ENCODE measurements around the gene RDH5.

The RDH5 gene

DNA sequence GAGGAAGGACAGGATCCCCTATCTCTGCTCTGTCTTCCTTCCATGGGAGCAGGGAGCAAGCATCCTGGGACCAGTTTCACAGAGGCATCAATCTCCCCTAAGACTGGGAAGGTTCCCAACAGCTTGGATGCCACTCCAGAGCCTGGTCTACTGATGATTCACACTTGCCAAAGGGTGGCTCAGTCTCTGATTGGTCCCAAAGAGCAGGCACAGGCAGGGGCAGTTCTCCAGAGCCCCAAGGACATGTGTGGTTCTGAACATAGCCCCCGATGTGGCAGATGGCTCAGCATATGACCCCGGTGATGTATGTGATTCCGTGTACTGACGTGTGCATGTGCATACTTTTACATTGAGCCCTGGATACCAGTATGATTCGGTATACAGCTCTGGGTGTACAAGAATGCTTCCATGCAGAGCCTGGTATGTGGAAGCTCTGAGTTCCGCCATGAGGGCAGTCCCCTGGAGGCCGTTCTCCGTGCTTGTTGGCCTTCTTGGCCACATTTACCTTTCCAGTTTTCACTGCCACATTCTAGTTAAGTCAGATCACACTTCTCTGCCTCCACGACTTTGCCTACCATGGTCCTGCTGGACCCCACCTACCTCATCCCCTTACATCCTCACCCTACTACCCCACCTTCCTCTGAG lies 33.7 kb upstream of the RDH5 start:
- peaks cover 40% of the 10 kb centered on the region for H3K36me3 ChIP-seq (ENCODE audit: insufficient read depth, low read length)
- H3K27ac ChIP-seq (ENCODE audit: low read depth, low read length): no peak overlapping the region
- no peak overlapping the region for H3K9ac ChIP-seq (ENCODE audit: low read length)
- H3K27me3 ChIP-seq (ENCODE audit: control insufficient read depth in 1 of 2, insufficient read depth in 2 of 2, low read length in 2 of 2): no peaks in the 10 kb centered on the region
- H3K4me3 ChIP-seq (ENCODE audit: low read depth in 1 of 2, low read length in 2 of 2): no peak overlapping the region
- H3K9me3 ChIP-seq (ENCODE audit: low read length): no peaks in the 10 kb centered on the region
- peaks cover 5% of the 10 kb centered on the region for H3K4me1 ChIP-seq (ENCODE audit: insufficient read depth, low read length)

- no peak overlapping the region for H3K4me3 ChIP-seq (ENCODE audit: low read depth in 1 of 2, low read length in 2 of 2)
- H3K4me1 ChIP-seq (ENCODE audit: insufficient read depth, low read length): no peaks in the 10 kb centered on the region
- no peaks in the 10 kb centered on the region for H3K27me3 ChIP-seq (ENCODE audit: control insufficient read depth in 1 of 2, insufficient read depth in 2 of 2, low read length in 2 of 2)
- H3K36me3 ChIP-seq (ENCODE audit: insufficient read depth, low read length): peaks cover 41% of the 10 kb centered on the region
- H3K9ac ChIP-seq (ENCODE audit: low read length): no peak overlapping the region
- H3K9me3 ChIP-seq (ENCODE audit: low read length): no peaks in the 10 kb centered on the region
- H3K27ac ChIP-seq (ENCODE audit: low read depth, low read length): no peak overlapping the region
Measured at GRCh38 chr12:55687746-55688145, 32.4 kb upstream of the RDH5 start.

GRCh38 chr12:55688716-55689655 lies 31.2 kb upstream of the RDH5 start:
- no peaks in the 10 kb centered on the region for H3K27me3 ChIP-seq (ENCODE audit: control insufficient read depth in 1 of 2, insufficient read depth in 2 of 2, low read length in 2 of 2)
- no peak overlapping the region for H3K27ac ChIP-seq (ENCODE audit: low read depth, low read length)
- no peaks in the 10 kb centered on the region for H3K4me1 ChIP-seq (ENCODE audit: insufficient read depth, low read length)
- H3K9ac ChIP-seq (ENCODE audit: low read length): no peak overlapping the region
- no peak overlapping the region for H3K4me3 ChIP-seq (ENCODE audit: low read depth in 1 of 2, low read length in 2 of 2)
- peaks cover 54% of the 10 kb centered on the region for H3K36me3 ChIP-seq (ENCODE audit: insufficient read depth, low read length)
- no peaks in the 10 kb centered on the region for H3K9me3 ChIP-seq (ENCODE audit: low read length)

DNA sequence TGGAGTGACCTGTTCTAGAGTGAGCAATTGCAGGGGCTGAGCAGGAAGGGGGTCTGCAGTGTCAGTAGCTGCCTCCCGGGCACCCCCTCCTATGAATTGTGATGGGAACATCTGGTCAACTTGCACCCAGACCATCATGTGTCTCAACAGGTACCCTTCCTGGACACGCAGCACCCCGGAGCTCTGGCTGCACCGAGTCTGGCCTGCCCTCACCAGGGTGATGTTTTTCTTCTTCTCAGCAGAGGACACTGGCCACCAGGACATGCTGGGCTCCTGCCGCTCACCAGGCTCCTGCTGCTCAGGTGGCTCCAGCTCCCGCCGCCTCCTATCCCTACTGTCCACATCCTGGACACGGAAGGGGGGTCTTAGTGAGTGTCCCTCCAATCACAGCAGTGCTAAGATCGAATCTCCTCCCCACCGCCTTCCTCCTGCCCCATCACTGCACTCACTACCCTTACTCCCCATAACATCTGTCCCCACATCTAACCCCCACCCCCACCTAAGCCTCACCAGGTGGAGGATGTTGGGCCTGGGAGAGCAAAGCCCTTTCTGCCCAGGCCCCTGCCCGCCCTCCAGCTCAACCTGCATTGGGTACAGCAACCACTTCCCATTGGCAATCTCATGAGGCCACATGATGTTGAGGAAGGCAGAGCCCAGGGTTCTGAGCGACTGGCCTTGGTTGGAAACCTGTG lies 27.4 kb upstream of the RDH5 start:
- Histone ChIP-seq H3K27me3 (ENCODE audit: control insufficient read depth in 1 of 2, insufficient read depth in 2 of 2, low read length in 2 of 2) (no peaks in the 10 kb centered on the region), H3K4me3 (ENCODE audit: low read depth in 1 of 2, low read length in 2 of 2) (no peak overlapping the region), H3K36me3 (ENCODE audit: insufficient read depth, low read length) (peaks cover 70% of the 10 kb centered on the region), H3K4me1 (ENCODE audit: insufficient read depth, low read length) (no peaks in the 10 kb centered on the region), H3K27ac (ENCODE audit: low read depth, low read length) (no peak overlapping the region), H3K9me3 (ENCODE audit: low read length) (no peaks in the 10 kb centered on the region), H3K9ac (ENCODE audit: low read length) (no peak overlapping the region)

GRCh38 chr12:55693323-55694187 lies 26.6 kb upstream of the RDH5 start:
- H3K36me3 ChIP-seq (ENCODE audit: insufficient read depth, low read length): peaks cover 70% of the 10 kb centered on the region
- H3K4me3 ChIP-seq (ENCODE audit: low read depth in 1 of 2, low read length in 2 of 2): no peak overlapping the region
- no peak overlapping the region for H3K27ac ChIP-seq (ENCODE audit: low read depth, low read length)

DNA sequence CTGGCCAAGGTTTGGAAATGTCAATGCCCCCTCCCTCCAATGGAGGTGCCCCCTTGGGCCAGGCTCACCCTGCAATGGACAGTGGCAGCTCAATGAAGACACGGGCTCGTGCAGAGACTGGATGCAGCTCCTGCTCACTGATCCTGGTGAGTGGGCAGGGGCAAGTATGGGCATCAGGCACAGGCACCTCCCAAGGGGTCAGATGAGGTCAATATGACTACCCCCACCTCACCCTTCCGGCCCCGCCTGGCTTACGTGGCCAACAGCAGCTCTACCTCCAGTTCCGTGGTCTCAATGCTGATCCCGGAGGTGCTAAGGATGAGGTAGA lies 26.0 kb upstream of the RDH5 start:
- no peak overlapping the region for H3K4me3 ChIP-seq (ENCODE audit: low read depth in 1 of 2, low read length in 2 of 2)
- peaks cover 70% of the 10 kb centered on the region for H3K36me3 ChIP-seq (ENCODE audit: insufficient read depth, low read length)
- H3K9me3 ChIP-seq (ENCODE audit: low read length): no peaks in the 10 kb centered on the region
- no peak overlapping the region for H3K27ac ChIP-seq (ENCODE audit: low read depth, low read length)
- H3K4me1 ChIP-seq (ENCODE audit: insufficient read depth, low read length): no peaks in the 10 kb centered on the region
- no peaks in the 10 kb centered on the region for H3K27me3 ChIP-seq (ENCODE audit: control insufficient read depth in 1 of 2, insufficient read depth in 2 of 2, low read length in 2 of 2)
- no peak overlapping the region for H3K9ac ChIP-seq (ENCODE audit: low read length)

More at GRCh38 chr12:55693323-55694187, 26.6 kb upstream of the RDH5 start:
- Histone ChIP-seq H3K4me1 (ENCODE audit: insufficient read depth, low read length) (no peaks in the 10 kb centered on the region), H3K9me3 (ENCODE audit: low read length) (no peaks in the 10 kb centered on the region), H3K27me3 (ENCODE audit: control insufficient read depth in 1 of 2, insufficient read depth in 2 of 2, low read length in 2 of 2) (no peaks in the 10 kb centered on the region), H3K9ac (ENCODE audit: low read length) (no peak overlapping the region)

- H3K27ac ChIP-seq (ENCODE audit: low read depth, low read length): no peak overlapping the region
- no peak overlapping the region for H3K9ac ChIP-seq (ENCODE audit: low read length)
- no peaks in the 10 kb centered on the region for H3K9me3 ChIP-seq (ENCODE audit: low read length)
- no peaks in the 10 kb centered on the region for H3K27me3 ChIP-seq (ENCODE audit: control insufficient read depth in 1 of 2, insufficient read depth in 2 of 2, low read length in 2 of 2)
- no peak overlapping the region for H3K4me3 ChIP-seq (ENCODE audit: low read depth in 1 of 2, low read length in 2 of 2)
- peaks cover 3% of the 10 kb centered on the region for H3K4me1 ChIP-seq (ENCODE audit: insufficient read depth, low read length)
- H3K36me3 ChIP-seq (ENCODE audit: insufficient read depth, low read length): peaks cover 70% of the 10 kb centered on the region
Measured at GRCh38 chr12:55694651-55695050, 25.5 kb upstream of the RDH5 start.

DNA sequence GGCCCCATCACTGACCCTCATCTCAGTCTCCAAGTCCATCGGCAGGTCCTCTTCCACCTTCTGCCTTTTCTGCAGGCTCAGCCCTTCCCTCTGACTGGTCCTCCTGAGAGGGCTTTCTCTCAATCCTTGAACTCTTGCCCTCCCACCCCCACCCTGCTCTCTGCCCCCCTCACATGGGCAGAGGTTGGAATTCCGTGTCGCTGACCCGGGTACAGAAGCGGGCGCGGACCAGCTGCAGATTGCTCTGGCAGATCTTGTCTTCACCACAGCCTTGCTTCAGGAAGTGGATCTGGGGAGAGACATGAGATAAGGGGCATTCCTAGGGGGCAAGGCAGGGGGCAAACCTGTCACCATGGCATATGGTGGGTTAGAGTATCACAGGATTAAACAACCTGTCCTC lies 24.8 kb upstream of the RDH5 start:
- Histone ChIP-seq H3K9ac (ENCODE audit: low read length) (no peak overlapping the region), H3K4me3 (ENCODE audit: low read depth in 1 of 2, low read length in 2 of 2) (no peak overlapping the region), H3K4me1 (ENCODE audit: insufficient read depth, low read length) (peaks cover 6% of the 10 kb centered on the region), H3K9me3 (ENCODE audit: low read length) (no peaks in the 10 kb centered on the region), H3K27me3 (ENCODE audit: control insufficient read depth in 1 of 2, insufficient read depth in 2 of 2, low read length in 2 of 2) (no peaks in the 10 kb centered on the region), H3K27ac (ENCODE audit: low read depth, low read length) (no peak overlapping the region), H3K36me3 (ENCODE audit: insufficient read depth, low read length) (peaks cover 75% of the 10 kb centered on the region)

DNA sequence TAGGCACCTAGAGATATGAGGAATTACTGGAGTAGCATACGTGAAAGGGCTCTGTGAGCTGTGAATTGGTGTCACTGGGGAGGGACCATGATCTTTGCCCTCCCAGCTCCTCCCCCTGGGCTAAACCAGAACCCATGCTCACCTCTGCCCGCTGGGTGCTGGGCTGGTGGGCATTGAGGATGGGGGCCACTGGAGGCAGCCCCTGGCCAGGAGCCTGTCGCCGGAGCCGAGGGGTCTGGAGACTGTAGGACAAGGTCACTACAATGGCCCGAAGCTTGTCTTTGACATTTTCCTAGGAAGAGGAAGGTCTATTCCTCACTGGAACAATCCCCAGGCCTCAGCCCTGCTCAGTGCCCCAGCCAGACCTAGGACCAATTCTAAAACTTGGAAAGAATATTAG lies 24.1 kb upstream of the RDH5 start:
- Histone ChIP-seq H3K9ac (ENCODE audit: low read length) (no peak overlapping the region), H3K27me3 (ENCODE audit: control insufficient read depth in 1 of 2, insufficient read depth in 2 of 2, low read length in 2 of 2) (no peaks in the 10 kb centered on the region), H3K27ac (ENCODE audit: low read depth, low read length) (no peak overlapping the region), H3K9me3 (ENCODE audit: low read length) (no peaks in the 10 kb centered on the region), H3K4me1 (ENCODE audit: insufficient read depth, low read length) (peaks cover 10% of the 10 kb centered on the region), H3K4me3 (ENCODE audit: low read depth in 1 of 2, low read length in 2 of 2) (no peak overlapping the region), H3K36me3 (ENCODE audit: insufficient read depth, low read length) (peaks cover 83% of the 10 kb centered on the region)

DNA sequence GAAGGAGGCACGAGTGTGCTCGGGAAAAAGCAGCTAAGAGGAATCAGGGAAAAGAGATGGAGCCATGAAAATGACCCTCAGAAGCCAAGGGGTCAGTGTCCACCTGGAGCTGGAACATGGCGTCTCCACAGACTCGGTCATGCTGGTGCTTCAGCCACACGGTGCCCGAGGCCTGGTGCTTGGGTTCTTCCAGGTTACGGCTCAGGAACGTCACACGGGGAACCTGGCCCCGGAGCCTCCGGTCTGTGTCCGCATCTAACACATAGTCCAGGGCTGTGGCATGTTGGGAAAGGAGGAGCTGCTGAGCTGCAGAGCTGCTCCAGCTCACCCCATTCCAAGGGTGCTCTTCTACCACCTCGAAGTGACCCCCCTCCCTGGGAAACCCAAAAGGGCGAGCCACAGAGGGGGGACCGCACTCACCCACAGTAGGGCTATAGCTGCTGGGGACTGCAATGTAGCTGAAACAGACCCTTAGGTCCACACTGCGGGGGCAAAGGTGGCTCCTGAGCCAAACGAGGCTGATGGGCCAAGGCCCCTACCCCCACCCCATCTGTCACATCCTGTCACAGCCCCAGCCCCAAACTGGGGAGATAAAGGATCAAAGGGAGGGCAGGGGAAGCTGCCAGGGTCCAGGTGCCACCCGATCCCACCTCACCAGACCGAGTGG lies 23.3 kb upstream of the RDH5 start:
- Histone ChIP-seq H3K9ac (ENCODE audit: low read length) (no peak overlapping the region), H3K36me3 (ENCODE audit: insufficient read depth, low read length) (peaks cover 90% of the 10 kb centered on the region), H3K4me3 (ENCODE audit: low read depth in 1 of 2, low read length in 2 of 2) (no peak overlapping the region), H3K27ac (ENCODE audit: low read depth, low read length) (no peak overlapping the region), H3K9me3 (ENCODE audit: low read length) (no peaks in the 10 kb centered on the region), H3K4me1 (ENCODE audit: insufficient read depth, low read length) (peaks cover 17% of the 10 kb centered on the region), H3K27me3 (ENCODE audit: control insufficient read depth in 1 of 2, insufficient read depth in 2 of 2, low read length in 2 of 2) (no peaks in the 10 kb centered on the region)

Measured in muscle layer of colon (tissue), 2 donors.